Thyroid gland (tissue), 4 donors: ENCODE data around the gene OLFM2.

Experiments used
- POLR2A ChIP-seq, 2 donors: fragments of 450-650 bp; IDR thresholded peaks; one replicate each; pipeline ENCODE4 v1.6.1; 2017; ENCODE audit warnings: antibody characterized with exemption in 2 of 2, mild to moderate bottlenecking in 2 of 2, moderate library complexity in 1 of 2
- TF ChIP-seq, protein P1 (sequence below), 6 experiments: fragments of 200-600 bp in 3 of 6; fragments of 450-650 bp in 3 of 6; sonication (generic) in 3 of 6; IDR thresholded peaks; one replicate each; pipeline ENCODE4 v1.5.1; 2016 to 2019; ENCODE audit warnings: antibody characterized with exemption in 6 of 6, mild to moderate bottlenecking in 2 of 6, inconsistent platforms in 1 of 6, moderate library complexity in 1 of 6

- TF ChIP-seq, protein P1, sequence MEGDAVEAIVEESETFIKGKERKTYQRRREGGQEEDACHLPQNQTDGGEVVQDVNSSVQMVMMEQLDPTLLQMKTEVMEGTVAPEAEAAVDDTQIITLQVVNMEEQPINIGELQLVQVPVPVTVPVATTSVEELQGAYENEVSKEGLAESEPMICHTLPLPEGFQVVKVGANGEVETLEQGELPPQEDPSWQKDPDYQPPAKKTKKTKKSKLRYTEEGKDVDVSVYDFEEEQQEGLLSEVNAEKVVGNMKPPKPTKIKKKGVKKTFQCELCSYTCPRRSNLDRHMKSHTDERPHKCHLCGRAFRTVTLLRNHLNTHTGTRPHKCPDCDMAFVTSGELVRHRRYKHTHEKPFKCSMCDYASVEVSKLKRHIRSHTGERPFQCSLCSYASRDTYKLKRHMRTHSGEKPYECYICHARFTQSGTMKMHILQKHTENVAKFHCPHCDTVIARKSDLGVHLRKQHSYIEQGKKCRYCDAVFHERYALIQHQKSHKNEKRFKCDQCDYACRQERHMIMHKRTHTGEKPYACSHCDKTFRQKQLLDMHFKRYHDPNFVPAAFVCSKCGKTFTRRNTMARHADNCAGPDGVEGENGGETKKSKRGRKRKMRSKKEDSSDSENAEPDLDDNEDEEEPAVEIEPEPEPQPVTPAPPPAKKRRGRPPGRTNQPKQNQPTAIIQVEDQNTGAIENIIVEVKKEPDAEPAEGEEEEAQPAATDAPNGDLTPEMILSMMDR (IDR thresholded peaks at IDR 0.05), result no peak
- no peak for TF ChIP-seq POLR2A (IDR thresholded peaks at IDR 0.05)
Measured at GRCh38 chr19:9838324-9838723, 98.0 kb downstream of the OLFM2 start.
